ENCODE measurements around the gene GRAMD2A. TPM values are rescaled to one million over a fixed set of nuclear protein-coding genes. Genes with fewer than 3 reads are reported as not detected.

GRAMD2A gene
- total RNA-seq, 1 experiment from 2014 or later, result 1.3 TPM

GRCh38 chr15:72173401-72173800 is 24.2 kb downstream of the GRAMD2A start:
- Histone ChIP-seq H4K91ac (ENCODE audit: insufficient read length, low read depth, low read length) (no peak overlapping the region), H2BK5ac (ENCODE audit: insufficient read length, low read length) (no peak overlapping the region), H3K56ac (ENCODE audit: insufficient read length, low read depth, low read length) (no peak overlapping the region), H3K18ac (ENCODE audit: insufficient read length, low read depth, low read length) (no peak overlapping the region), H2BK20ac (ENCODE audit: low read depth, low read length, poor library complexity, severe bottlenecking) (no peak overlapping the region), H4K20me1 (ENCODE audit: control insufficient read depth, insufficient read depth, insufficient read length) (no peaks in the 10 kb centered on the region), H3K14ac (ENCODE audit: insufficient read depth, low read length) (no peak overlapping the region), H3K27me3 (ENCODE audit: insufficient read depth, low read length) (no peaks in the 10 kb centered on the region), H3T11ph (ENCODE audit: low read length) (no peak overlapping the region), H3K4ac (ENCODE audit: low read depth, low read length) (no peak overlapping the region), H3K27ac (ENCODE audit: insufficient read length, low read depth, low read length) (no peak overlapping the region), H2BK12ac (ENCODE audit: insufficient read length, low read depth, low read length) (no peak overlapping the region), H4K5ac (ENCODE audit: insufficient read length, low read depth, low read length) (no peak overlapping the region), H2AFZ (ENCODE audit: low read length) (no peak overlapping the region), H2BK15ac (ENCODE audit: low read depth, low read length) (no peak overlapping the region), H3K23me2 (ENCODE audit: insufficient read length, low read depth, low read length, poor library complexity, severe bottlenecking) (peaks cover 4% of the 10 kb centered on the region), H4K8ac (replicated peaks; ENCODE audit: insufficient read length, low read depth, low read length) (no peak overlapping the region), H3K23ac (ENCODE audit: insufficient read length, low read depth, low read length) (no peak overlapping the region), H2AK5ac (ENCODE audit: insufficient read length, low read length) (no peak overlapping the region), H3K9me3 (ENCODE audit: control insufficient read depth, low read depth, low read length) (no peaks in the 10 kb centered on the region), H3K79me2 (ENCODE audit: insufficient read depth, low read length) (no peaks in the 10 kb centered on the region), H2BK120ac (ENCODE audit: low read depth, low read length, poor library complexity, severe bottlenecking) (no peak overlapping the region), H3K9ac (ENCODE audit: extremely low read depth, insufficient read length, low read length) (no peak overlapping the region), H3K4me1 (ENCODE audit: insufficient read depth, low read length) (no peaks in the 10 kb centered on the region; the same call in 1 of the 2 replicates), H3K4me2 (ENCODE audit: insufficient read depth, insufficient read length, low read length) (no peak overlapping the region), H3K79me1 (ENCODE audit: insufficient read depth, low read depth, low read length, poor library complexity, severe bottlenecking) (no peaks in the 10 kb centered on the region)
- TF ChIP-seq CTCF (conservative IDR thresholded peaks at IDR 0.05), result no peak
- no peaks in the 10 kb centered on the region for H3K9me3 Mint-ChIP-seq
- no CpG with 5 or more reads among the region's 6 CpGs for WGBS (ENCODE audit: extremely low coverage, insufficient read length, low lambda C conversion rate)
- H3K27me3 Mint-ChIP-seq (ENCODE audit: low read depth), result peaks cover 2% of the 10 kb centered on the region; the same call in 1 of the 2 replicates
- DNase-seq, result no peak
- peaks cover 10 to 14% of the 10 kb centered on the region in 2 experiments for H3K4me1 Mint-ChIP-seq
- no peak overlapping the region for H3K27ac Mint-ChIP-seq
- no peaks in the 10 kb centered on the region for H3K36me3 Mint-ChIP-seq (ENCODE audit: insufficient read depth in 1 of 3, low read depth in 3 of 3)
- no peak overlapping the region for H3K4me3 Mint-ChIP-seq
